ENCODE measurements around the gene ALX3.
"Not testable (repeated sequence)": the region's sequence is repeated elsewhere in the genome, so short reads cannot be mapped to it uniquely, and the experiment has no call there.

Gene ALX3

GRCh38 chr1:110047463-110047862, 23.0 kb downstream of the ALX3 start:
- DNase-seq (ENCODE audit: low read depth), result no peak

- no peak for DNase-seq (ENCODE audit: low read depth)
Observed at GRCh38 chr1:110043016-110043415, 27.5 kb downstream of the ALX3 start.

DNA sequence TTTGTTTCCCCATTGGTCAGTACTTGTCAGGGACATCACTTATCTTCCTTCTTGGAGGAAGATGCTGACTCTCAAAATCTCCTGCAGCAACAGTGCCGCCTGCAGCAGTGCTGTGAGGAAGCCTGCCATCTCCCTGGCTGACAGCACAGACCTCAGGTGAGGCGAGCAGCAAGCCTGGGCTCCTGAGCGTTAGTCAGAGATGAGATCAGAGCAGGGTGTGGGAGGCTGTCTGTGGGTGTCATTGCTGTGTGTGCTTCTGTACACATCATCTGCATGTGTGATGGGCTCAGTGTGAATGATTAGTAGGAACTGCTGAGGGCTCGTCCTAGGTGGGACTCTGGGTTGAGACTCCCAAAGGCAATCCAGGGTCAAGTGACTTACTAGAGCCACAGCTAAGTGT, 29.9 kb downstream of the ALX3 start:
- no peak for DNase-seq (ENCODE audit: low read depth)

DNA sequence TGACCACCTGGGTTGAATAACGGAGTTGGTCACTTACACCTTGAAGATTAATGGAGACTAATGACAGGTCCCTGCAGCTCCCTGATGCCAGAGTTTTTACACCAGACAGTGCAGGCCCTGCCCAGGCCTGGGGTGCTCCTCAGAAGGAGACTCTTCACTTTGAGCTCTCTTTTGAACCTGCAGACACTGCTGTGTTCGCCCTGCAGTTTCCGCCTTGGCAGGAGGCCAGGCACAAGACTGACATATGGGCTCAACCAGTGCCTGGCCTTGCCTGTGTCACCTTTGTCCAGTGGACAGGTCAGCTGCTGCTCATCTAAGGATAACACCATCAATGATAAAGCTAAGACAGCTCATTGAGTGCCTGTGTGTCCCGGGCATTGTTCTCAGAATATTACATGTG, 30.8 kb downstream of the ALX3 start:
- DNase-seq (ENCODE audit: low read depth), result no peak

DNA sequence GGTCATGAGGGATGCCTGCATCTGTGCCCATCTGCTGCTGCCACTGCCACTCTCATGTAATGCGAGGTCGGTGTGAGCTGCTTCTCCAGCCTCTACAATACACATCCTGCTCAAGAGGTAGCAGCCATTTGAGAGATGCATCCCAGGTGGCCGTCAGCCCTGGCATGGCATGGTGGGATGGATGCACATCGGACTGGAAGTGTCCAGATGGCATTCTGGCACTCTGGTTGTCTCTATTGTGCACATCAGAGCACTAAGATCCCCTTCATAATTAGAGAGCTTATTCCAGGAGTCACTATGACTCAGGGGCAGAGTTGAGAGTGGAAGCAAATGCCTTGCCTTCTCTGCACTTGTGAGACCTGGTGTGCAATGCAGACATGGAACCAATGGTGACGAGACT, 32.2 kb downstream of the ALX3 start:
- no peak for DNase-seq (ENCODE audit: low read depth)

GRCh38 chr1:110035236-110035752, 35.2 kb downstream of the ALX3 start:
- DNase-seq (ENCODE audit: low read depth), result no peak

DNA sequence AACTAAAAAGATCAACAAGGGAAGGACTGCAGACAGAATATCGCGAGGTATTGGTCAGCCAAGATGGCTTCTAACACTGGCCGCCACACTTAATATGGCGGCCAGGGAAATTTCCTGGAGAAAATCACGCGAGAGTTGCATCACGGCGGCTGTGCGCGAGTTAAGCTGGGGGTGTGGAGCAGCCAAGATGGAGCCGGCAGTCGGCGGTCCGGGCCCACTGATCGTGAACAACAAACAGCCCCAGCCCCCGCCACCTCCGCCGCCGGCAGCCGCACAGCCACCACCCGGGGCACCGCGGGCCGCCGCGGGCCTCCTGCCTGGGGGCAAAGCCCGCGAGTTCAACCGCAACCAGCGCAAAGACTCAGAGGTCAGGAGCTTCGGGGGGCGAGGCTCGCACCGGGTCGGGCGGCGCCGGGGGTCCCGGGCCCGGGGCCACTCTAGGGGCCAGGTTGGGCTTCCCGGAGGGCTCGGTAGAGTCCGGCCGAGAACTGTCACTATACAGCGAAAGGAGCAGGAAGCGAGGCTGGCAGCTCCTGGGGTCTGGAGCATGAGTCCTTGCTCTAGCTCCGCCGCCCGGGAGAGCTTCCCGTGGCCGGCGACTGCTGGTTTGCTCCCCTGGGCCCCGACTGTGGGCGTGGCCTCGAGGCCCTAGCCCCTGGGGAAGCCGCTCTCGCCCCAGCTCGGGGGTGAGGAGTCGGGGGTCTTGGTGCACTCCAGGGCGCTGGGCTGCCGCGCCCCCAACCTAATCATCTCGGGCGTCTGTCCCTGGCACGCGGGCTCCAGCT, 35.8 kb downstream of the ALX3 start, which contains the start of gene STRIP1:
TSS of gene STRIP1 (plus strand) at position 174 of the 785 bp plus-strand sequence. CDS start at position 188, 14 bp downstream.
- peak; percentile 95 for DNase-seq (ENCODE audit: low read depth)

DNA sequence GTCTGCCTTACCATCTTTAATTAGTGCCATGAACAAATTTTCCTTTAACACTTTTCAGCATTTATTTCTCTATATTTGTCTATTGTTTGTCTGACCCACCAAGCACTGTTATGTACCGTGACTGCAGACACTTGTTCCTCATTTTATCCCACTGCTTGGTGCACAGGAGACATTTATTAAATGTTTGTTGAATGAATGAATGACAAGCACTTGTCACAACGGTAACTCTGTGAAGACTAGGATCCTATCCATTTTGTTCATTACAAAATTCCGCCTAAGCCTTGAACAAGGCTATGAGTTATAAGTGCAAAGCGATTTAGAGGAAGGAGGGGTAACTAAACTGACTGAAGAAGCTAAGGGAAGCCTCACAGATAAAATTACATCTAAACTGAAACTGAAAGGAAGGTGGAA, 36.4 kb downstream of the ALX3 start:
- no peak for DNase-seq (ENCODE audit: low read depth)

DNA sequence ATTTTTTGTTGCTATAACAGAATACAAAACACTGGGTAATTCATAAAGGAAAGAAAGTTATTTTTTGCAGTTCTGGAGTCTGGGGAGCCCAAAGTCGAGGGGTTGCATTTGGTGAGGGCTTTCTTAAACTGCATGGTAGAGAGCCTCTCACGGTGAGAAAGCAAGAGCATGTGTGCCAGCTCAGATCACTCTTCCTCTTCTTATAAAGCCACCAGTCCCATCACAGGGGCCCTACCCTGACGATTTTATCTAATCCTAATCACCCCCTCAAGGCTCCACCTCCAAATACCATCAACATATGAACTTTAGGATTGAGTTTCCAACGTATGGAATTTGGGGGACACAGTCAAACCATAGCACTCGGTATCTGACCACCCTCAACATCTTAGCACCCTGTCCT, 37.1 kb downstream of the ALX3 start:
- DNase-seq (ENCODE audit: low read depth), result no peak

DNA sequence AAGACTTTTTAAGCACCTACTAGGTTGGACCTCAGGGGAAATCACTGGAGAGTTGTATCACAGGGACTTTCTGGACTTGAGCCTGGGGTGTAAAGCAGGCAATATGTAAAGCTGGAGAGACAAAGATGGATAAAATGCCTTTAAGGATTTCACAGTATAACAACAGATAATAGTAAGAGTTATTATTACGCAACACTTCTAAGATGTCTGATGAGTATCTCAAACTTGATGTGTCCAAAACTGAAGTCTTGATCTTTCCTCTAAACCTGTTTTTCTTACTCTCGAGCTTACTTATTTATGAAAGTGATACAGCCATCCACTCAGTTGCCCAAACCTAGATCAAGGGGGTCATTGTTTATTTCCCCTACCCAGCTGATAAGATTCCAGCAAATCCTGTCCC, 38.1 kb downstream of the ALX3 start:
- DNase-seq (ENCODE audit: low read depth), result no peak

- DNase-seq (ENCODE audit: low read depth), result not testable (repeated sequence)
Observed at GRCh38 chr1:110030687-110031086, 39.8 kb downstream of the ALX3 start.

GRCh38 chr1:110024613-110025012, 45.9 kb downstream of the ALX3 start:
- no peak for DNase-seq (ENCODE audit: low read depth)

DNA sequence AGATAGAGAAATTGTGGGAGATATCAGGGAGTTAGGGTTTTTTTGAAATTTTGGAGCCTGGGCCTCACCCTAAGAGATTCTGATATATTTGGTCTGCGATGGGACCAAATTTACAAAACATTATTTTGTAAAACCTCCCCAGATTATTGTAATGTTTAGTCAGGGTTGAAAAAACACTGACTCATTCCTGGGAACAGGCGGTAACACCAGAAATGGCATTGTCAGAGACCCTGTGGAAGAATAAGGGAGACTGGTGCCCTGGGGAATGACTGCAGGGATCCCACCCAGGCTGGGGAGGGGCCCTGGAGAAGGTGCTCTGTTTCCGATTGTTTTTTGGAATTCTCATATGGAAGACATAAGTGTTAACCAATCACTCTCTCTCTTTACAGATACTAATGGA, 49.2 kb downstream of the ALX3 start:
- no peak for DNase-seq (ENCODE audit: low read depth)

DNA sequence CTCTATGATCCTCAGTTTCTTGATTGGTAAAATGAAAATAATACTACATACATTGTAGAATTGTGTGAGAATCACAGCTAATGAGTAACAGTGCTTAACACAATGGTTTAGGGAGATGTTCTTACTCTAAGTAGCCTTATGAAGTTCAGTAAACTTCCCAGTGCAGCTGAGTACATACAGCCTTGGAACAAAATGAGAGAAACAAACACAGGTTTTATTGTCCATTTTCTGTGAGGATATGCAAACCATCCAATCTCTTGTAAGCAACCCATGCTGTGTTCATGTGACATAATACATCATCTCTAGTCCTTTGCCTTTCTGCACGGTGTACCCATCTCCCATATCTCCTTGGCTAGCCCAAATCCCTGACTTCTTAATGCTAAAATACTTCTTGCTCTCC, 50.7 kb downstream of the ALX3 start:
- no peak for DNase-seq (ENCODE audit: low read depth)

DNA sequence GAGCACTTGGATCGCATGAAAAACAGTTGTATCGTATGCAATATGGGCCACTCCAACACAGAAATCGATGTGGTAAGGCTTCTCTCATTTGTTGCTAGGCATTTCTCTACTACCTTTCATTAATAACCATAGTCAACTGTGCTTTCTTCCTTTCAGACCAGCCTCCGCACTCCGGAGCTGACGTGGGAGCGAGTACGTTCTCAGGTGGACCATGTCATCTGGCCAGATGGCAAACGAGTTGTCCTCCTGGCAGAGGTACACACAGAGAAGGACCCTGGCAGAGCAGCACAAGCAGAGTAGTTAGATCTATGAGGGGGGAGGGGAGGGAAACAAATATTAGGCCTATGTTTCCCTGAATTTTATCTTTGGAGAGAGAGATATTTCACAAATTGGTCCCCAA, 52.1 kb downstream of the ALX3 start:
- no peak for DNase-seq (ENCODE audit: low read depth)

GRCh38 chr1:110017792-110018191, 52.7 kb downstream of the ALX3 start:
- DNase-seq (ENCODE audit: low read depth), result no peak

DNA sequence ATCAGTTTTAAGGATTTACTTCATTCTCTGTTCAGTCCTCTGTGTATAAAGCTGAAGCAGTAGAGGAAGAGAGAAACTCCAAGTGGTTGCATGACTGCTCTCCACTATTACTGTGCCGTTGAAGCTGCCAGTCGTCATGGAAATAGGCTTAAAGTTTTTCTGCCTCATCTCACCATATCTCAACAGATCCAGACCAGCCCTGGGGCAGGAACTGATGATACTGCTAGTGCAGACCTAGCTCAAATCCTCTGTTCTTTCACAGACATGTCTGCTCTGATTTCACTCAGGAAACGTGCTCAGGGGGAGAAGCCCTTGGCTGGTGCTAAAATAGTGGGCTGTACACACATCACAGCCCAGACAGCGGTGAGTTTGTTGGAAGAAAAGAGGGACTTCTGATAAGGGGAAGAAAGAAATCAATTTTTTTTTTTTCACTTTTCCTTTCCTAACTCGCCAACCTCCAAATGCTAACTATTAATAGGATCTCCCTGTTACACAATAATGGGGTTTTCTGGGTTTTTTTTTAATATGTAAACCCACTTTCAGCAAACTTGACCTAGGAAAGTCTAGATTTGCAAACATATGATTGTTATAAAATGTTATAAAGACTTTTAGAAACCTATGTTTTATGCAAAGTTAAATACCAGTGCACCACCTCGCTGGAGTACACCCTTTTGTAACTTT, 58.2 kb downstream of the ALX3 start:
- no peak for DNase-seq (ENCODE audit: low read depth)

- peak; percentile 73 for DNase-seq (ENCODE audit: low read depth)
Observed at GRCh38 chr1:110011527-110012041, 58.9 kb downstream of the ALX3 start.

All from fibroblast of the conjunctiva (primary cell).